NCI-H524 (cell line): ENCODE results near the gene CCDC102A.

Source experiments
- DNase-seq, 2 experiments: peaks; one replicate each; lab custom pipeline; 2025; lab: John Stamatoyannopoulos, UW

CCDC102A gene

GRCh38 chr16:57537194-57537505 lies 779 bp upstream of the CCDC102A start:
- DNase-seq: no peak

GRCh38 chr16:57535680-57536305 lies 578 bp downstream of the CCDC102A start:
- peak; percentile 66 to 84 for DNase-seq

GRCh38 chr16:57534881-57535658 lies 1.3 kb downstream of the CCDC102A start:
- peak in 1 of 2 experiments; percentile 16 for DNase-seq

GRCh38 chr16:57534337-57534880 lies 2.0 kb downstream of the CCDC102A start:
- no peak for DNase-seq

- peak; percentile 68 to 90 for DNase-seq
Observed at GRCh38 chr16:57533431-57534336, 2.7 kb downstream of the CCDC102A start.

- DNase-seq: no peak
Observed at GRCh38 chr16:57532266-57532625, 4.1 kb downstream of the CCDC102A start.

GRCh38 chr16:57531635-57532265 lies 4.6 kb downstream of the CCDC102A start:
- DNase-seq: no peak

- no peak for DNase-seq
Observed at GRCh38 chr16:57531253-57531575, 5.2 kb downstream of the CCDC102A start.

- no peak for DNase-seq
Observed at GRCh38 chr16:57530522-57531252, 5.7 kb downstream of the CCDC102A start.

- DNase-seq: no peak
Observed at GRCh38 chr16:57530104-57530521, 6.3 kb downstream of the CCDC102A start.

- DNase-seq: no peak
Observed at GRCh38 chr16:57529391-57530103, 6.8 kb downstream of the CCDC102A start.

- DNase-seq: no peak
Observed at GRCh38 chr16:57528499-57529390, 7.6 kb downstream of the CCDC102A start.

GRCh38 chr16:57527610-57528360 lies 8.6 kb downstream of the CCDC102A start:
- DNase-seq: no peak

GRCh38 chr16:57527027-57527426 lies 9.3 kb downstream of the CCDC102A start:
- no peak for DNase-seq

GRCh38 chr16:57526498-57526897 lies 9.9 kb downstream of the CCDC102A start:
- no peak for DNase-seq

- DNase-seq: no peak
Observed at GRCh38 chr16:57525761-57526160, 10.6 kb downstream of the CCDC102A start.

- no peak for DNase-seq
Observed at GRCh38 chr16:57522960-57523359, 13.4 kb downstream of the CCDC102A start.

GRCh38 chr16:57519796-57520360 lies 16.5 kb downstream of the CCDC102A start:
- DNase-seq: peak; percentile 56 to 67

- DNase-seq: no peak
Observed at GRCh38 chr16:57518922-57519321, 17.4 kb downstream of the CCDC102A start.
